Naive thymus-derived CD4-positive, alpha-beta T cell (primary cell): ENCODE measurements around the gene ISCA1. TPM values are rescaled to one million over a fixed set of nuclear protein-coding genes. Genes with fewer than 3 reads are reported as not detected.

ENCODE experiments used
- ATAC-seq: fragments of 150-1000 bp; cut with Tn5 transposase; 2 replicates; pipeline ENCODE4 v1.10.0; 2021; ENCODE audit warnings: mild to moderate bottlenecking, moderate library complexity
- CTCF ChIA-PET: fragments of 350-600 bp; sonication (Branson Sonifier 250); formaldehyde crosslinking; loops from one replicate; lab custom pipeline; 2021; ENCODE audit warnings: antibody characterized with exemption; lab: Charles Lee
- POLR2A ChIA-PET: fragments of 350-600 bp; sonication (Branson Sonifier 250); formaldehyde crosslinking; loops from one replicate; lab custom pipeline; 2021; ENCODE audit warnings: antibody characterized with exemption, inconsistent platforms; lab: Charles Lee
- DNase-seq, 9 donors: peaks; one replicate each; pipeline versions ENCODE4 v3.0.0 to v3.0.0-alpha.2; 2020 to 2022; ENCODE audit warnings: mixed read lengths in 1 of 9
- H3K27ac ChIP-seq: one replicate; pipeline ENCODE4 v1.7.0; 2013; ENCODE audit warnings: mild to moderate bottlenecking, low read depth, low read length, moderate library complexity
- H3K27me3 ChIP-seq, 2 donors: one replicate each; pipeline ENCODE4 v1.7.0; 2013; ENCODE audit warnings: low read length in 2 of 2, mild to moderate bottlenecking in 2 of 2, moderate library complexity in 2 of 2; ENCODE audit not compliant: control insufficient read depth in 2 of 2, insufficient read depth in 2 of 2
- H3K36me3 ChIP-seq, 3 experiments: 1 replicate in 2 of 3; 2 replicates in 1 of 3; pipeline ENCODE4 v1.7.0; 2013; ENCODE audit warnings: low read length in 3 of 3, mild to moderate bottlenecking in 3 of 3, moderate library complexity in 1 of 3; ENCODE audit not compliant: insufficient read depth in 3 of 3, control insufficient read depth in 2 of 3
- H3K4me1 ChIP-seq, 2 donors: one replicate each; pipeline ENCODE4 v1.7.0; 2013; ENCODE audit warnings: low read length in 2 of 2, mild to moderate bottlenecking in 2 of 2, moderate library complexity in 1 of 2; ENCODE audit not compliant: control insufficient read depth in 2 of 2, insufficient read depth in 2 of 2
- H3K4me3 ChIP-seq: 2 replicates; pipeline ENCODE4 v1.7.0; 2013; ENCODE audit warnings: mild to moderate bottlenecking, low read length
- H3K9me3 ChIP-seq, 3 experiments: 1 replicate in 2 of 3; 2 replicates in 1 of 3; pipeline ENCODE4 v1.7.0; 2013; ENCODE audit warnings: low read length in 3 of 3; ENCODE audit not compliant: control insufficient read depth in 2 of 3
- H3K27ac Mint-ChIP-seq, 9 donors: one replicate each; pipeline ENCODE4 v1.8.0; 2020 to 2022; ENCODE audit warnings: mixed read lengths in 9 of 9, mild to moderate bottlenecking in 8 of 9, moderate library complexity in 5 of 9, inconsistent platforms in 2 of 9
- H3K27me3 Mint-ChIP-seq, 5 donors: one replicate each; pipeline ENCODE4 v1.8.0; 2021 to 2022; ENCODE audit warnings: mixed read lengths in 5 of 5, mild to moderate bottlenecking in 1 of 5
- H3K36me3 Mint-ChIP-seq, 5 donors: one replicate each; pipeline ENCODE4 v1.8.0; 2020 to 2022; ENCODE audit warnings: mixed read lengths in 5 of 5, mild to moderate bottlenecking in 3 of 5, inconsistent platforms in 1 of 5
- H3K4me1 Mint-ChIP-seq, 7 donors: one replicate each; pipeline ENCODE4 v1.8.0; 2020 to 2022; ENCODE audit warnings: mixed read lengths in 7 of 7, mild to moderate bottlenecking in 3 of 7, inconsistent platforms in 1 of 7
- H3K4me3 Mint-ChIP-seq, 10 donors: one replicate each; pipeline ENCODE4 v1.8.0; 2020 to 2022; ENCODE audit warnings: mild to moderate bottlenecking in 10 of 10, mixed read lengths in 10 of 10, moderate library complexity in 6 of 10, inconsistent platforms in 2 of 10
- H3K9me3 Mint-ChIP-seq, 11 donors: one replicate each; pipeline ENCODE4 v1.8.0; 2020 to 2022; ENCODE audit warnings: mixed read lengths in 11 of 11, mild to moderate bottlenecking in 4 of 11, inconsistent platforms in 1 of 11, moderate library complexity in 1 of 11
- intact Hi-C, 2 donors: fragments of 100-400 bp; cut with micrococcal nuclease; formaldehyde crosslinking; loops; one replicate each; pipeline ENCODE4 v1.15.1; 2023
- polyA plus RNA-seq, 2 donors: library from polyadenylated mRNA; unstranded; fragments of 300-500 nt; fragmentation: Illumina TruSeq; gene quantifications; one replicate each; pipeline ENCODE4 v1.2.3, GENCODE V29; 2021
- total RNA-seq, 6 experiments: library from RNA in 5 of 6; stranded (reverse) in 5 of 6; gene quantifications; 1 replicate in 5 of 6; 2 replicates in 1 of 6; pipeline ENCODE4 v1.2.3 and lab custom pipeline; 2021 to 2026

The ISCA1 gene
- total and polyA plus RNA-seq, 7 experiments from 2014 or later, result 26.3 to 62.3 (median 38.4) TPM

GRCh38 chr9:86252870-86253269, 29.5 kb downstream of the ISCA1 start:
- intact Hi-C loops, result no loop called here
- Histone ChIP-seq H3K27me3 (no peaks in the 10 kb centered on the region), H3K27ac (no peak overlapping the region), H3K36me3 (no peaks in the 10 kb centered on the region), H3K4me1 (no peaks in the 10 kb centered on the region), H3K4me3 (no peak overlapping the region), H3K9me3 (peaks cover 0 to 3% (median 0%) of the 10 kb centered on the region in 3 experiments)
- no peak for ATAC-seq
- no peak overlapping the region for H3K4me3 Mint-ChIP-seq
- peaks cover 0 to 3% (median 0%) of the 10 kb centered on the region in 7 donors for H3K4me1 Mint-ChIP-seq
- peaks cover 0 to 32% (median 7%) of the 10 kb centered on the region in 11 donors for H3K9me3 Mint-ChIP-seq
- ChIA-PET CTCF (no interaction called here), POLR2A (no interaction called here)
- H3K36me3 Mint-ChIP-seq, result peaks cover 0 to 13% (median 1%) of the 10 kb centered on the region in 5 donors
- DNase-seq, result no peak
- no peak overlapping the region for H3K27ac Mint-ChIP-seq
- peaks cover 0 to 8% (median 1%) of the 10 kb centered on the region in 5 donors for H3K27me3 Mint-ChIP-seq

GRCh38 chr9:86250123-86250522, 32.2 kb downstream of the ISCA1 start:
- DNase-seq (no peak), ATAC-seq (no peak)
- intact Hi-C loops, result no loop called here
- H3K36me3 Mint-ChIP-seq, result peaks cover 0 to 8% (median 0%) of the 10 kb centered on the region in 5 donors
- no peaks in the 10 kb centered on the region for H3K4me1 ChIP-seq
- H3K4me3 Mint-ChIP-seq, result no peak overlapping the region
- no peak overlapping the region for H3K27ac Mint-ChIP-seq
- no peaks in the 10 kb centered on the region for H3K27me3 ChIP-seq
- peaks cover 4 to 16% (median 7%) of the 10 kb centered on the region in 5 donors for H3K27me3 Mint-ChIP-seq
- POLR2A ChIA-PET, result no interaction called here
- CTCF ChIA-PET, result no interaction called here
- no peak overlapping the region for H3K27ac ChIP-seq
- H3K4me3 ChIP-seq, result no peak overlapping the region
- H3K4me1 Mint-ChIP-seq, result peaks cover 0 to 2% (median 0%) of the 10 kb centered on the region in 7 donors
- peaks cover 0 to 3% (median 0%) of the 10 kb centered on the region in 3 experiments for H3K9me3 ChIP-seq
- H3K36me3 ChIP-seq, result no peaks in the 10 kb centered on the region
- peaks cover 0 to 25% (median 7%) of the 10 kb centered on the region in 11 donors for H3K9me3 Mint-ChIP-seq

GRCh38 chr9:86248746-86249145, 33.6 kb downstream of the ISCA1 start:
- Mint-ChIP-seq H3K9me3 (peaks cover 0 to 17% (median 4%) of the 10 kb centered on the region in 11 donors), H3K27me3 (peaks cover 4 to 16% (median 7%) of the 10 kb centered on the region in 5 donors)
- POLR2A ChIA-PET, result no interaction called here

GRCh38 chr9:86246752-86247161, 35.6 kb downstream of the ISCA1 start:
- Mint-ChIP-seq H3K9me3 (peaks cover 0 to 4% (median 2%) of the 10 kb centered on the region in 11 donors), H3K4me3 (no peak overlapping the region), H3K36me3 (peaks cover 0 to 5% (median 0%) of the 10 kb centered on the region in 5 donors), H3K4me1 (peaks cover 0 to 2% (median 0%) of the 10 kb centered on the region in 7 donors), H3K27me3 (peaks cover 4 to 16% (median 7%) of the 10 kb centered on the region in 5 donors), H3K27ac (no peak overlapping the region)
- ChIA-PET CTCF (no interaction called here), POLR2A (no interaction called here)
- H3K9me3 ChIP-seq, result no peaks in the 10 kb centered on the region
- H3K4me3 ChIP-seq, result no peak overlapping the region
- intact Hi-C loops, result no loop called here
- no peaks in the 10 kb centered on the region for H3K27me3 ChIP-seq
- no peaks in the 10 kb centered on the region for H3K36me3 ChIP-seq
- H3K27ac ChIP-seq, result no peak overlapping the region
- no peak for ATAC-seq
- no peaks in the 10 kb centered on the region for H3K4me1 ChIP-seq
- DNase-seq, result no peak

More at GRCh38 chr9:86248746-86249145, 33.6 kb downstream of the ISCA1 start:
- H3K9me3 ChIP-seq, result peaks cover 0 to 3% (median 0%) of the 10 kb centered on the region in 3 experiments
- no peak for ATAC-seq
- no peaks in the 10 kb centered on the region for H3K4me1 ChIP-seq
- Mint-ChIP-seq H3K4me3 (no peak overlapping the region), H3K36me3 (peaks cover 0 to 5% (median 0%) of the 10 kb centered on the region in 5 donors), H3K4me1 (peaks cover 0 to 2% (median 0%) of the 10 kb centered on the region in 7 donors), H3K27ac (no peak overlapping the region)
- H3K4me3 ChIP-seq, result no peak overlapping the region
- DNase-seq, result no peak
- no peaks in the 10 kb centered on the region for H3K36me3 ChIP-seq
- CTCF ChIA-PET, result interaction anchor here (0.7 kb wide), 1 partner anchor 1136 kb away, joined by 3 read pairs; no protein-coding TSS in a partner anchor
- H3K27ac ChIP-seq, result no peak overlapping the region
- no peaks in the 10 kb centered on the region for H3K27me3 ChIP-seq
- intact Hi-C loops, result no loop called here

GRCh38 chr9:86242071-86242470, 40.3 kb downstream of the ISCA1 start:
- peaks cover 0 to 4% (median 2%) of the 10 kb centered on the region in 5 donors for H3K27me3 Mint-ChIP-seq
- H3K27ac Mint-ChIP-seq, result no peak overlapping the region
- no peaks in the 10 kb centered on the region for H3K36me3 Mint-ChIP-seq
- H3K4me1 Mint-ChIP-seq, result peaks cover 0 to 5% (median 0%) of the 10 kb centered on the region in 7 donors
- Histone ChIP-seq H3K4me1 (no peaks in the 10 kb centered on the region), H3K36me3 (no peaks in the 10 kb centered on the region), H3K4me3 (no peak overlapping the region), H3K27ac (no peak overlapping the region), H3K27me3 (no peaks in the 10 kb centered on the region), H3K9me3 (no peaks in the 10 kb centered on the region)
- intact Hi-C loops, result no loop called here
- CTCF ChIA-PET, result no interaction called here
- ATAC-seq, result no peak
- no peak for DNase-seq
- no peaks in the 10 kb centered on the region for H3K9me3 Mint-ChIP-seq
- POLR2A ChIA-PET, result no interaction called here
- H3K4me3 Mint-ChIP-seq, result no peak overlapping the region

GRCh38 chr9:86241216-86241615, 41.1 kb downstream of the ISCA1 start:
- no peaks in the 10 kb centered on the region for H3K4me1 ChIP-seq
- no peaks in the 10 kb centered on the region for H3K9me3 ChIP-seq
- H3K36me3 ChIP-seq, result no peaks in the 10 kb centered on the region
- Mint-ChIP-seq H3K4me3 (no peak overlapping the region), H3K36me3 (no peaks in the 10 kb centered on the region), H3K4me1 (peaks cover 0 to 5% (median 0%) of the 10 kb centered on the region in 7 donors), H3K27me3 (peaks cover 0 to 4% (median 0%) of the 10 kb centered on the region in 5 donors), H3K9me3 (no peaks in the 10 kb centered on the region), H3K27ac (no peak overlapping the region)
- intact Hi-C loops, result no loop called here
- H3K27me3 ChIP-seq, result no peaks in the 10 kb centered on the region
- H3K4me3 ChIP-seq, result no peak overlapping the region
- ATAC-seq, result no peak
- POLR2A ChIA-PET, result no interaction called here
- CTCF ChIA-PET, result interaction anchor here (0.7 kb wide), 1 partner anchor 423 kb away, joined by 3 read pairs; no protein-coding TSS in a partner anchor
- DNase-seq, result no peak
- no peak overlapping the region for H3K27ac ChIP-seq
